ENCODE data around the gene SLC18A3. TPM values are rescaled to one million over a fixed set of nuclear protein-coding genes. Genes with fewer than 3 reads are reported as not detected.

The SLC18A3 gene
- total RNA-seq, 2 donors from 2014 or later: not detected

GRCh38 chr10:49618821-49619220 is 8.7 kb downstream of the SLC18A3 start:
- H3K4me3 Mint-ChIP-seq: no peak overlapping the region
- WGBS, 2 experiments (ENCODE audit: insufficient coverage in 1 of 2, insufficient read length in 1 of 2): 57% methylated on average over 1 of the region's 2 CpGs; no CpG with 5 or more reads in 1 of the 2 experiments

DNA sequence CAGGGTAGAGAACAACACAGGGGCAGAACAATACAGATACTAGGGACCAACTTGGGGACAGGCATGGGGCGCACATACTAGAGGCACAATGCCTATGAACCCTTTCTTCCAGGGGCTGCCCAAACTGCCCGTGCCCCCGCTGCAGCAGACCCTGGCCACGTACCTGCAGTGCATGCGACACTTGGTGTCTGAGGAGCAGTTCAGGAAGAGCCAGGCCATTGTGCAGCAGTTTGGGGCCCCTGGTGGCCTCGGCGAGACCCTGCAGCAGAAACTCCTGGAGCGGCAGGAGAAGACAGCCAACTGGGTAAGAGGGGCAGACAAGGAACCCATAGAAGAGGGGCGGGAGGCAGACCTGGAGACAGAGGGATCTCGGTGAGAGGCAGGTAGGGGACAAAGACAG is 9.5 kb downstream of the SLC18A3 start:
- Histone ChIP-seq H3K4me1 (ENCODE audit: control insufficient read depth, insufficient read depth, low read length) (no peaks in the 10 kb centered on the region), H3K4me3 (ENCODE audit: low read length) (no peak overlapping the region), H3K9ac (ENCODE audit: extremely low read depth, low read length, poor library complexity, severe bottlenecking) (no peak overlapping the region), H3K9me3 (ENCODE audit: control insufficient read depth, low read length) (no peaks in the 10 kb centered on the region), H3K27me3 (ENCODE audit: control insufficient read depth, insufficient read depth, low read length, poor library complexity, severe bottlenecking) (peaks cover 63% of the 10 kb centered on the region), H3K36me3 (ENCODE audit: control insufficient read depth, insufficient read depth, low read length) (no peaks in the 10 kb centered on the region), H3K27ac (ENCODE audit: low read depth, low read length) (no peak overlapping the region)
- Mint-ChIP-seq H3K9me3 (no peaks in the 10 kb centered on the region), H3K27me3 (ENCODE audit: insufficient read depth) (peaks cover 76% of the 10 kb centered on the region), H3K27ac (no peak overlapping the region), H3K36me3 (ENCODE audit: low read depth) (no peaks in the 10 kb centered on the region), H3K4me3 (no peak overlapping the region), H3K4me1 (peaks cover 1% of the 10 kb centered on the region)
- WGBS, 2 experiments (ENCODE audit: insufficient coverage in 1 of 2, insufficient read length in 1 of 2): 66 to 73% methylated on average over 10 of the region's 10 CpGs
- DNase-seq: peak; percentile 86
- TF ChIP-seq, protein P1, sequence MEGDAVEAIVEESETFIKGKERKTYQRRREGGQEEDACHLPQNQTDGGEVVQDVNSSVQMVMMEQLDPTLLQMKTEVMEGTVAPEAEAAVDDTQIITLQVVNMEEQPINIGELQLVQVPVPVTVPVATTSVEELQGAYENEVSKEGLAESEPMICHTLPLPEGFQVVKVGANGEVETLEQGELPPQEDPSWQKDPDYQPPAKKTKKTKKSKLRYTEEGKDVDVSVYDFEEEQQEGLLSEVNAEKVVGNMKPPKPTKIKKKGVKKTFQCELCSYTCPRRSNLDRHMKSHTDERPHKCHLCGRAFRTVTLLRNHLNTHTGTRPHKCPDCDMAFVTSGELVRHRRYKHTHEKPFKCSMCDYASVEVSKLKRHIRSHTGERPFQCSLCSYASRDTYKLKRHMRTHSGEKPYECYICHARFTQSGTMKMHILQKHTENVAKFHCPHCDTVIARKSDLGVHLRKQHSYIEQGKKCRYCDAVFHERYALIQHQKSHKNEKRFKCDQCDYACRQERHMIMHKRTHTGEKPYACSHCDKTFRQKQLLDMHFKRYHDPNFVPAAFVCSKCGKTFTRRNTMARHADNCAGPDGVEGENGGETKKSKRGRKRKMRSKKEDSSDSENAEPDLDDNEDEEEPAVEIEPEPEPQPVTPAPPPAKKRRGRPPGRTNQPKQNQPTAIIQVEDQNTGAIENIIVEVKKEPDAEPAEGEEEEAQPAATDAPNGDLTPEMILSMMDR (conservative IDR thresholded peaks at IDR 0.05): peak; percentile 72

More at GRCh38 chr10:49618821-49619220, 8.7 kb downstream of the SLC18A3 start:
- H3K4me1 ChIP-seq (ENCODE audit: control insufficient read depth, insufficient read depth, low read length): no peaks in the 10 kb centered on the region
- no peaks in the 10 kb centered on the region for H3K36me3 ChIP-seq (ENCODE audit: control insufficient read depth, insufficient read depth, low read length)
- TF ChIP-seq, protein P1 (conservative IDR thresholded peaks at IDR 0.05): no peak
- H3K9me3 ChIP-seq (ENCODE audit: control insufficient read depth, low read length): no peaks in the 10 kb centered on the region
- H3K4me1 Mint-ChIP-seq: peaks cover 5% of the 10 kb centered on the region
- no peak overlapping the region for H3K4me3 ChIP-seq (ENCODE audit: low read length)
- no peaks in the 10 kb centered on the region for H3K36me3 Mint-ChIP-seq (ENCODE audit: low read depth)
- no peak overlapping the region for H3K27ac Mint-ChIP-seq
- no peak overlapping the region for H3K9ac ChIP-seq (ENCODE audit: extremely low read depth, low read length, poor library complexity, severe bottlenecking)
- peaks cover 76% of the 10 kb centered on the region for H3K27me3 Mint-ChIP-seq (ENCODE audit: insufficient read depth)
- DNase-seq: no peak
- H3K9me3 Mint-ChIP-seq: no peaks in the 10 kb centered on the region
- no peak overlapping the region for H3K27ac ChIP-seq (ENCODE audit: low read depth, low read length)
- H3K27me3 ChIP-seq (ENCODE audit: control insufficient read depth, insufficient read depth, low read length, poor library complexity, severe bottlenecking): peaks cover 63% of the 10 kb centered on the region

DNA sequence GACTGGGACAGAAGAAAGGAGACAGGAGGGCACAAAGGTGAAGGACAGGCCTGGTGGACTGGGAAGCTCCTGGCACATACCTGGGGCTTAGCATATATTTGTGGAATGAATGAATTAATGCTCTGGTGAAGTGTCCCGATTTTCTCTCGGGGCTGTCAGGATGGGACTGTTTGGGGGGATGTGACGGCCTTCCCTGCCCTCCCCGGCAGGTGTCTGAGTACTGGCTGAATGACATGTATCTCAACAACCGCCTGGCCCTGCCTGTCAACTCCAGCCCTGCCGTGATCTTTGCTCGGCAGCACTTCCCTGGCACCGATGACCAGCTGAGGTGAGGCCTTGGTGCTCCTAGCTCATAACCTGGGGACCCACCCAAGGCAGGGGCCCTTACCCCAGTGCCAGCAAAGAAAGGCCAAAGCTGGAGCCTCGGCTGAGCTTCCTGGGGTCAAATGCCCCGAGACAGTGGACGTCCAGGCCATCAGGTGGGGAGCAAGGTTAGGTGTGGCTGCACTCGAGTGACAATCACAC is 10.2 kb downstream of the SLC18A3 start:
- H3K4me3 ChIP-seq (ENCODE audit: low read length): no peak overlapping the region
- no peak overlapping the region for H3K27ac ChIP-seq (ENCODE audit: low read depth, low read length)
- 87 to 90% methylated on average over 4 to 12 of the region's 12 CpGs for WGBS, 2 experiments (ENCODE audit: insufficient coverage in 1 of 2, insufficient read length in 1 of 2)
- no peaks in the 10 kb centered on the region for H3K4me1 ChIP-seq (ENCODE audit: control insufficient read depth, insufficient read depth, low read length)
- H3K27me3 ChIP-seq (ENCODE audit: control insufficient read depth, insufficient read depth, low read length, poor library complexity, severe bottlenecking): peaks cover 57% of the 10 kb centered on the region
- Mint-ChIP-seq H3K27me3 (ENCODE audit: insufficient read depth) (peaks cover 75% of the 10 kb centered on the region), H3K36me3 (ENCODE audit: low read depth) (no peaks in the 10 kb centered on the region), H3K4me1 (no peaks in the 10 kb centered on the region), H3K4me3 (no peak overlapping the region), H3K9me3 (no peaks in the 10 kb centered on the region), H3K27ac (no peak overlapping the region)
- TF ChIP-seq, protein P1 (conservative IDR thresholded peaks at IDR 0.05): no peak
- H3K9ac ChIP-seq (ENCODE audit: extremely low read depth, low read length, poor library complexity, severe bottlenecking): no peak overlapping the region
- no peaks in the 10 kb centered on the region for H3K36me3 ChIP-seq (ENCODE audit: control insufficient read depth, insufficient read depth, low read length)
- peak; percentile 32 for DNase-seq
- no peaks in the 10 kb centered on the region for H3K9me3 ChIP-seq (ENCODE audit: control insufficient read depth, low read length)

All from endodermal cell (in vitro differentiated cells).